CD4-positive, alpha-beta T cell (primary cell): ENCODE results near the gene RNF111. TPM values are rescaled to one million over a fixed set of nuclear protein-coding genes. Genes with fewer than 3 reads are reported as not detected.

ENCODE experiments used
- ATAC-seq: fragments of 200-7000 bp; cut with Tn5 transposase; one replicate; pipeline ENCODE4 v1.10.0; 2022; ENCODE audit warnings: mild to moderate bottlenecking; ENCODE audit not compliant: poor library complexity
- CTCF ChIA-PET: fragments of 350-600 bp; sonication (Branson Sonifier 250); formaldehyde crosslinking; loops from one replicate; lab custom pipeline; 2021; ENCODE audit warnings: antibody characterized with exemption, inconsistent platforms; lab: Charles Lee
- POLR2A ChIA-PET: fragments of 350-600 bp; sonication (Branson Sonifier 250); formaldehyde crosslinking; loops from one replicate; lab custom pipeline; 2021; ENCODE audit warnings: antibody characterized with exemption, inconsistent platforms; lab: Charles Lee
- DNase-seq, 14 experiments: peaks; one replicate each; pipeline ENCODE4 v3.0.0-alpha.2; 2013 to 2020; ENCODE audit warnings: mixed read lengths in 2 of 14
- H3K27ac ChIP-seq, 2 donors: one replicate each; pipeline versions ENCODE4 v1.5.1 to v1.7.0; 2013; ENCODE audit warnings: low read length in 2 of 2, low read depth in 1 of 2, mild to moderate bottlenecking in 1 of 2
- H3K27me3 ChIP-seq, 2 experiments: 1 replicate in 1 of 2; 2 replicates in 1 of 2; pipeline versions ENCODE4 v1.6.1 to v1.7.0; 2013; ENCODE audit warnings: low read length in 2 of 2, control low read depth in 1 of 2, mild to moderate bottlenecking in 1 of 2, moderate library complexity in 1 of 2; ENCODE audit not compliant: insufficient read depth in 2 of 2, control insufficient read depth in 1 of 2
- H3K36me3 ChIP-seq: one replicate; pipeline ENCODE4 v1.6.1; 2013; ENCODE audit warnings: low read length, control low read depth; ENCODE audit not compliant: insufficient read depth
- H3K4me1 ChIP-seq: one replicate; pipeline ENCODE4 v1.6.1; 2013; ENCODE audit warnings: low read length, control low read depth; ENCODE audit not compliant: insufficient read depth
- H3K4me3 ChIP-seq: one replicate; pipeline ENCODE4 v1.5.1; 2013; ENCODE audit warnings: mild to moderate bottlenecking, low read length, moderate library complexity
- H3K9me3 ChIP-seq, 2 experiments: 1 replicate in 1 of 2; 2 replicates in 1 of 2; pipeline versions ENCODE4 v1.6.1 to v1.7.0; 2013; ENCODE audit warnings: low read length in 2 of 2, mild to moderate bottlenecking in 2 of 2, control low read depth in 1 of 2, moderate library complexity in 1 of 2; ENCODE audit not compliant: control insufficient read depth in 1 of 2, insufficient read depth in 1 of 2
- H3K27ac Mint-ChIP-seq: one replicate; pipeline ENCODE4 v1.8.0; 2020; ENCODE audit warnings: mixed read lengths
- H3K27me3 Mint-ChIP-seq: one replicate; pipeline ENCODE4 v1.8.0; 2021; ENCODE audit warnings: mixed read lengths
- H3K36me3 Mint-ChIP-seq: one replicate; pipeline ENCODE4 v1.8.0; 2021; ENCODE audit warnings: low read depth, mixed read lengths
- H3K4me1 Mint-ChIP-seq: one replicate; pipeline ENCODE4 v1.8.0; 2021; ENCODE audit warnings: low read depth, mixed read lengths
- H3K4me3 Mint-ChIP-seq: one replicate; pipeline ENCODE4 v1.8.0; 2020; ENCODE audit warnings: mild to moderate bottlenecking, mixed read lengths
- H3K9me3 Mint-ChIP-seq: one replicate; pipeline ENCODE4 v1.8.0; 2020; ENCODE audit warnings: mixed read lengths
- intact Hi-C, 2 experiments: fragments of 100-400 bp; cut with DNase I in 1 of 2; cut with micrococcal nuclease in 1 of 2; formaldehyde crosslinking; loops; one replicate each; pipeline versions ENCODE4 v1.15.1 to v1.9.0; 2023 to 2025; cut with DNase I, micrococcal nuclease
- total RNA-seq, 174 experiments: library from RNA in 2 of 174; stranded (reverse) in 2 of 174; gene quantifications; one replicate each; pipeline ENCODE4 v1.2.3 and lab custom pipeline; 2021 to 2026
- TF ChIP-seq, protein P1 (sequence below): fragments of 200-600 bp; IDR thresholded peaks from one replicate; pipeline ENCODE4 v1.8.0; 2022; ENCODE audit warnings: antibody characterized with exemption, mild to moderate bottlenecking

The RNF111 gene
- total RNA-seq, 2 experiments from 2014 or later, result 35.4 to 37.1 TPM

DNA sequence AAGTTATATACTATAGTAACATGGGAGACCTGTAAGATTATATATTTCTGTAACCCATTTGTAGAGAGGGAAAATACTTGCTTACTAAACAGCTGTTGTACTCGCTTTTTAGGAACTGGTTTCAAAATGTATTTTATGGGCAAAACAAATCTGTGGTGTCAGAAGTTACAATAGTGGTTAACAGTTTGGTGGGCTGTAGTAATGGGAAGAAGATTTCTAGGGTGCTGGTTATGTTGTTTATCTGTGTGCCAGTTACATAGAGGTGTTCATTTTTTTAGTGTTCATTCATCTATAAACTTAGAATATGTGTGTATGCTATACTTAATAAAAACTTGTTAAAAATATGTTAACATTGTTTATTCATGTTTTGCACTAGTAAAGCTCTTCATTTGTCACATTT lies 42.1 kb downstream of the RNF111 start:
- Histone ChIP-seq H3K4me1 (peaks cover 4% of the 10 kb centered on the region), H3K4me3 (no peak overlapping the region), H3K9me3 (no peaks in the 10 kb centered on the region), H3K27me3 (no peaks in the 10 kb centered on the region), H3K36me3 (peaks cover 40% of the 10 kb centered on the region), H3K27ac (no peak overlapping the region)
- Mint-ChIP-seq H3K27ac (no peak overlapping the region), H3K4me3 (no peak overlapping the region), H3K27me3 (no peaks in the 10 kb centered on the region), H3K9me3 (no peaks in the 10 kb centered on the region), H3K36me3 (peaks cover 76% of the 10 kb centered on the region), H3K4me1 (peaks cover 71% of the 10 kb centered on the region)
- intact Hi-C loops, result no loop called here
- TF ChIP-seq, protein P1, sequence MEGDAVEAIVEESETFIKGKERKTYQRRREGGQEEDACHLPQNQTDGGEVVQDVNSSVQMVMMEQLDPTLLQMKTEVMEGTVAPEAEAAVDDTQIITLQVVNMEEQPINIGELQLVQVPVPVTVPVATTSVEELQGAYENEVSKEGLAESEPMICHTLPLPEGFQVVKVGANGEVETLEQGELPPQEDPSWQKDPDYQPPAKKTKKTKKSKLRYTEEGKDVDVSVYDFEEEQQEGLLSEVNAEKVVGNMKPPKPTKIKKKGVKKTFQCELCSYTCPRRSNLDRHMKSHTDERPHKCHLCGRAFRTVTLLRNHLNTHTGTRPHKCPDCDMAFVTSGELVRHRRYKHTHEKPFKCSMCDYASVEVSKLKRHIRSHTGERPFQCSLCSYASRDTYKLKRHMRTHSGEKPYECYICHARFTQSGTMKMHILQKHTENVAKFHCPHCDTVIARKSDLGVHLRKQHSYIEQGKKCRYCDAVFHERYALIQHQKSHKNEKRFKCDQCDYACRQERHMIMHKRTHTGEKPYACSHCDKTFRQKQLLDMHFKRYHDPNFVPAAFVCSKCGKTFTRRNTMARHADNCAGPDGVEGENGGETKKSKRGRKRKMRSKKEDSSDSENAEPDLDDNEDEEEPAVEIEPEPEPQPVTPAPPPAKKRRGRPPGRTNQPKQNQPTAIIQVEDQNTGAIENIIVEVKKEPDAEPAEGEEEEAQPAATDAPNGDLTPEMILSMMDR, result no peak
- no peak for DNase-seq
- ATAC-seq, result no peak
- POLR2A ChIA-PET, result no interaction called here
- CTCF ChIA-PET, result no interaction called here

DNA sequence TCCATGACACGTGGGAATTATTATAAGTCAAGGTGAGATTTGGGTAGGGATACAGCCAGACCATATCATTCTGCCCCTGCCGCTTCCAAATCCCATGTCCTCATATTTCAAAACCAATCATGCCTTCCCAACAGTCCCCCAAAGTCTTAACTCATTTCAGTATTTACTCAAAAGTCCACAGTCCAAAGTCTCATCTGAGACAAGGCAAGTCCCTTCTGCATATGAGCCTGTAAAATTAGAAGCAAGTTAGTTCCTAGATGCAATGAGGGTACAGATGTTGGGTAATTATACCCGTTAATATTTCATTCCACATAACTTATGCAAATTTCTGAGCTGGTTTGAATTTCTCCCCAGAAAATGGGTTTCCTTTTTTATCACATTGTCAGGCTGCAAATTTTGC lies 47.7 kb downstream of the RNF111 start:
- DNase-seq (no peak), ATAC-seq (no peak)
- peaks cover 65% of the 10 kb centered on the region for H3K36me3 ChIP-seq
- H3K27ac ChIP-seq, result no peak overlapping the region
- H3K9me3 ChIP-seq, result peaks cover 0 to 5% of the 10 kb centered on the region in 2 experiments
- H3K4me1 ChIP-seq, result peaks cover 13% of the 10 kb centered on the region
- ChIA-PET CTCF (no interaction called here), POLR2A (no interaction called here)
- H3K4me1 Mint-ChIP-seq, result peaks cover 65% of the 10 kb centered on the region
- intact Hi-C loops, result no loop called here
- no peaks in the 10 kb centered on the region for H3K27me3 Mint-ChIP-seq
- no peak overlapping the region for H3K4me3 Mint-ChIP-seq
- H3K36me3 Mint-ChIP-seq, result peaks cover 88% of the 10 kb centered on the region
- H3K27ac Mint-ChIP-seq, result peak overlapping the region; percentile 18
- TF ChIP-seq, protein P1, result no peak
- H3K9me3 Mint-ChIP-seq, result no peaks in the 10 kb centered on the region
- H3K4me3 ChIP-seq, result no peak overlapping the region
- no peaks in the 10 kb centered on the region for H3K27me3 ChIP-seq

DNA sequence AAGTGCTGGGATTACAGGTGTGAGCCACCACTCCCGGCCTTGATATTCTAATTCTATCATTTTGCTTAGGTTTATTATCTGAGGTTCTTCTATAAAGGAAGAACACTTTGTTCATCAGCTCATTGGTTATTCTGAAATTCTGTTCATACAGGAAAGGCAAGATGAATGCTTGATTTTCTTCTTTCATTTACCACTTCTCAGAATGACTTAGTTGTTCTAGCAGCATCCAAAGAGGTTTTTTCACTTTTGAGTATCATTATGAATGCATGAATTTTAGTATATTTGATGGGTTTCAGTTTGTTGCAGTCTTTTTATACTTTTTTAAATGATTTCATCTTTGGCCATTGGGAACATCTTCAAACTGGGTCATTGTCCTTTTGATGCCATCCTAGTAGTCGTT lies 51.8 kb downstream of the RNF111 start:
- CTCF ChIA-PET, result no interaction called here
- ATAC-seq, result no peak
- Mint-ChIP-seq H3K27me3 (no peaks in the 10 kb centered on the region), H3K4me1 (peaks cover 55% of the 10 kb centered on the region), H3K4me3 (no peak overlapping the region), H3K27ac (no peak overlapping the region), H3K9me3 (no peaks in the 10 kb centered on the region), H3K36me3 (peaks cover 81% of the 10 kb centered on the region)
- POLR2A ChIA-PET, result interaction anchor here (0.7 kb wide), 3 partner anchors 13 to 888 kb away, joined by 3 to 4 read pairs (median 4); no protein-coding TSS in a partner anchor
- peaks cover 0 to 5% of the 10 kb centered on the region in 2 experiments for H3K9me3 ChIP-seq
- H3K4me1 ChIP-seq, result peaks cover 17% of the 10 kb centered on the region
- no peak overlapping the region for H3K4me3 ChIP-seq
- H3K27ac ChIP-seq, result no peak overlapping the region
- TF ChIP-seq, protein P1, result no peak
- no peak for DNase-seq
- peaks cover 44% of the 10 kb centered on the region for H3K36me3 ChIP-seq
- intact Hi-C loops, result no loop called here
- no peaks in the 10 kb centered on the region for H3K27me3 ChIP-seq
